KG1 (cell line): Measurements from ENCODE around the gene GREM2.

Experiments used
- DNase-seq: peaks from one replicate; lab custom pipeline; 2025; lab: John Stamatoyannopoulos, UW

Gene GREM2

GRCh38 chr1:240610636-240611035 is 1.3 kb downstream of the GREM2 start:
- DNase-seq: no peak

- DNase-seq: no peak
These were observed 2.4 kb downstream of the GREM2 start for GRCh38 chr1:240609527-240610060.

- DNase-seq: no peak
These were observed 3.2 kb downstream of the GREM2 start for GRCh38 chr1:240608707-240609106.

DNA sequence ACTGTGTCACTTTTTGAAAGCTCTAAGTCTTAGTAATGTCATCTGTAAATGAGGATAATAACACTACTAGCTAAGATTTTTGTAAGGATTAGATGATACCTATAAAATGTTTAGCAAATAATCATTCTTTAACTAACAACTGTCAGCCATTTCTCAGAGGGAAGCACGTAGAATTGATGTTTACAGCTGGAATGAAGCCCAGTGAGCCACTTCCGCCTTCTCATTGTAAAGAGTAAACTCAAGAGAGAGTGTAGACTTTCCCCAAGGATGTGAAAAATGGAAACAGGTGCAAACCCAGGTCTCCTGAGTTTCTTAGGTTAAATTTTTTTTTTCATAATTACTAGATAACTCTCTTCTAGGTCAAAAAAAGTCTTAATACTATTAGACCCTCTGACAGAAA is 4.9 kb downstream of the GREM2 start:
- DNase-seq: no peak

GRCh38 chr1:240602189-240602588 is 9.8 kb downstream of the GREM2 start:
- DNase-seq: no peak

- DNase-seq: no peak
These were observed 12.1 kb downstream of the GREM2 start for GRCh38 chr1:240599830-240600229.

GRCh38 chr1:240599299-240599698 is 12.7 kb downstream of the GREM2 start:
- no peak for DNase-seq

DNA sequence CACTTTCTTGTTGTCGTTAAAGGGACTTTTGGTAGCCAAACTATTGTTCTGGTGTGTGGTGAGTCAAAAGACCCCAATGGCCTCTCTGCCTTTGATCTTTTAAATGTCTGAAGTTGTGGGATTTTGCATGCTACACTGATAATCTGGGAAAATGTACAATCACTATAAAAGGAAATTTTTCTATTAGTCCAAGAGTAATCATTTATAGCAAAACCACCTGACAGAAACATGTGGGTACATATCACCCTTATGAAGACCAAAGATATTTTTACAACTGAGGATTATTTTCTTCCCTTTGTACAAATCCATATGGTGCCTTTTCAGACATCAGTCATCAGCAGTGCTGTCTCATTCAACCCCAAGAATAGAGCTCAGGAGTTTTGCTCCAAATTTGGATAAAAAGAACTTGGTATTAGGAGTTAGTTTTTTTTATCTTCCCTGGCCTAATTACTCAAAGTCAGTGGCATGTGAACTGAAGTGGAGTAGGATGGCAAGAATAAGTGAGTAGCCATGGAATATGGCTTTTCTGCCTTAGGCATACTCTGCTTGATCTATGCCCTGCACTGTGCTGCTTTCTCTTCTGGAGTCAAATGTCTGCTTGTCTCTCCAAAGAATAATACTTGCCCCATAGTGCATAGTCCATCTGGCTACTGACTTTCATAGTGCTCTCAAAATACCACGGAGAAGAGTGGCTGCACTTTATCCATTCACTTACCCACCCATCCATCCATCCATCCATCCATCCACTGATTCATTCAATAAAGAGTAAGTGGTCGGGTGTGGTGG is 13.5 kb downstream of the GREM2 start:
- no peak for DNase-seq

GRCh38 chr1:240597153-240597745 is 14.7 kb downstream of the GREM2 start:
- DNase-seq: no peak

DNA sequence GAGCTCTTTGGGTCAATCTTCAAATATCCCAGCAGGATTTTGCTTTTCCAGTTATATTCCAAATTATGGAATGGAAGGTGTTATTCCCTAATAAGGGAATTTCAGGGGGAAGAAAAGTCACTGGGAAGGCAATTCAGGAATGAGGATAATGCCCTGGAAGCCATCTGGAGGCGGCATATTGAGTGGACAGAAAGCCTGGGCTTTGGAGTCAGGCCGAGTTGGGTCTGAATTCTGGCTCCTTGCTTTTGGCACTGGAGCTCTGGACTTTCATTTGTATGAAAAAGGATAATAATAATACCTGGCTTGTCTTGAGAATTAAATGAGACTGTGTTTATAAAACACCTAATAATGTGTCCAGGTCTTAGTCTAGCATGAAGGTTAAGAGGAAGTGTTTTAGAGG is 16.5 kb downstream of the GREM2 start:
- no peak for DNase-seq

DNA sequence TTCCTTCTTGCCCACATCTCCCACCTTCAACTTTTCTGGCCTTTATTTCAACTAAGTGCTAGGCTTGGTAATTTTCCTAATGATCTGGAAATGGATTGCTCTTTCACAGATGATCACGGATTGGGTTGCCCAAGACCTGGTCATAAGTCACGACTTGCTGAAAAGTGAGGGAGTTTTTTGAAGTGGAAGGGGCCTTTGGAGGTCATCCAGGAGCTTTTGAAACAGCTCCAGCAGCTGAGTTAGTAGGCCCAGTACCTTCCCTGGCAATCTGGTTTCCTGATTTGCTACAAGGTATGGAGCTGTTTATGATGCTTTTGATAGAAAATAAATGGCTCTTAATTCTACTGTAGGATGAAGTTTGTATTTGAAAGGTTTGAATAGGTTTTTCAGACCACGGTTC is 20.4 kb downstream of the GREM2 start:
- no peak for DNase-seq

DNA sequence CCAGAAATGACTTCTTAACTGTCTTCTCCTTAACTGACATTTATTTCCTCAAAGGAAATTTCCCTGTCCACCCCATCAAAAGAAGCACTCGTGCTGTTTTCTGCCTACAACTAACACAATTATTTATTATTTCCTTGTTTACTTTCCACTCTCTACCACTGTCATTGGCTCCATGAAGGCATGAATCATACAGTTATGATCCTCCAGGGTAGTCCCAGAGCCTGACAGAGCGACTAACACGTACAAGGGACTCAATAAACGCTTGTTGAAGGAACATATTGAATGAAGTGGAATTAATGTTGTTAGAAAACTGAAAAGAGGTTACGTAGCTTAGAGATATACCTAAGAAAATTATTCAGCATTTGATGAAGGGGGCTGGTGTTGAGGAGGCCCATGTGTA is 20.9 kb downstream of the GREM2 start:
- DNase-seq: no peak

DNA sequence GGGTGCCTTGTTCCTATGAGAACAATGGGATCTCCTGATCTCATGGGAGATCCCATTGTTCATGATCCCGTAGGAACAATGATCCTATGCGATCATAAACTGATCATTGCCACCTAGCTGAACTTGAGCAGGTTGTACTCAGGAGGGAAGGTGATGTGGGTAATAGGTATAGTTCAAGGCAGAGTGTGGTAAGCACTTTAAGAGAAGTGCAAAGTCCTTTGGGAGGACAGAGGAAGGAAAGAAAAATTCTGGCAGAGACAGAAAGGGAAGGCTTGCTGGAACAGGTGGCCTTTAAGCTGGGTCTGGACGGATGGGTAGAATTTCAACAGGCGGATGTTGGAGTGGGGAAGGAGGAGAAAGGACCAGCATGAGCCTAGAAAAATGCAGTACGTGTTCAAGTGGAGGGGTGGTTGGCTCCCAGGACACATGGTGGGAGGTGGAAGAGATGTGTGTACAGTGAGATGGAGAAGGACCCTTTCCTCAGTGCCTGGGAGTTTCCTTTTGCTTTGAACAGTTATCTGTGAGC is 22.3 kb downstream of the GREM2 start:
- DNase-seq: no peak

DNA sequence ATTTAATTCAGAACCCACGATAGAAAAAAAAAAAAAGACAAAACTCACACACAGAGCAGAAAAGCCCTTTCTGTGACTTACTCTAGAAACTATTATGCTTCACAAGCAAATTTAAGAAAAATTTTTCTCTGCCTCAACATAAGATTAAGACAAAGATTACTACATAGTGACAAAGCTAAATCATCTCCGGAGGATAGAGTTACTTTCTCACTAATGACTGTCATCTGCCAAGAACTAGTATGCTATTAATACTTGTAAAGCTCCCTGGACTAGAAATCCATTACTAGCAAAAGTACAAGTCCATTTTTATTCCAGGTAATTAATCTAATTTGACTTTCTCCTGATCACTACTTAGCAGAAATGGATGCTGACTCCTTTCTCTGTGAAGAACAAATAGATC is 25.9 kb downstream of the GREM2 start:
- DNase-seq: no peak

DNA sequence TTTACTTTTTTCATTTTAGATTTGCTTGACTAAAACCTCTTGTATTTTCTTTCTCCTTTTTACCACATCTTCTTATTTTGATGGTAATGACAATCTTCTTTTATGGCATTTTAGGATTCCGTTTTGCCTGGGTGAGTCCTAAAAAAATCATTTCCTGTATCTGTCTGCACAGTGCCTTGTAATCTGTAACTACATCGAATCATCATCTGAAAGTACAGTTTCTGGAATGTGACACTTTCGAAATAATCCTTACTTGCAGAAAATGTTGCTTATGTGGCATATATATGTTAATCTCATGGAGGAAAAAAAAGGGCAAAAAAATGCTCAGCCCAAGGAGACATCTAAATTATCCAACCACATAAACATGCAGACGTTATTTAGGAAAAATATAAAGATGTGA is 29.0 kb downstream of the GREM2 start:
- DNase-seq: no peak

GRCh38 chr1:240579511-240579910 is 32.4 kb downstream of the GREM2 start:
- no peak for DNase-seq

DNA sequence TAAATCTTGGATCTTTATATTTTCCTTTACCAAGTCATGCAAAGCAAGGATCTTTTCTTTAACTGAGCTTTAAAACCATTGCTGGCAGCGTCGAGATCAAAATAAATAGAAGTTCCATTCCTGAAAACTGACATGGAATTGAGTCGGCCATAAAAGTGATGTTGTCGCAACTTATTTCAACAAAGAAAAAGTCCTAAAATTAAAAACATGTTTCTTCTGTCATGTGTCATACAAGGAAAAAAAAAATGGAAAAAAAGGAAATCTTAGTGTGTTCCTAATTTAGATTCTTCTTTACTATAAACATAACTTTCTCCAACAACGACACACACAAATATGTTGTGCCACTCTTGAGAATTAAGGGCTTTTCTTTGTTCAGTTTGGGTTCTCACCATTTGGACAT is 34.9 kb downstream of the GREM2 start:
- DNase-seq: no peak

DNA sequence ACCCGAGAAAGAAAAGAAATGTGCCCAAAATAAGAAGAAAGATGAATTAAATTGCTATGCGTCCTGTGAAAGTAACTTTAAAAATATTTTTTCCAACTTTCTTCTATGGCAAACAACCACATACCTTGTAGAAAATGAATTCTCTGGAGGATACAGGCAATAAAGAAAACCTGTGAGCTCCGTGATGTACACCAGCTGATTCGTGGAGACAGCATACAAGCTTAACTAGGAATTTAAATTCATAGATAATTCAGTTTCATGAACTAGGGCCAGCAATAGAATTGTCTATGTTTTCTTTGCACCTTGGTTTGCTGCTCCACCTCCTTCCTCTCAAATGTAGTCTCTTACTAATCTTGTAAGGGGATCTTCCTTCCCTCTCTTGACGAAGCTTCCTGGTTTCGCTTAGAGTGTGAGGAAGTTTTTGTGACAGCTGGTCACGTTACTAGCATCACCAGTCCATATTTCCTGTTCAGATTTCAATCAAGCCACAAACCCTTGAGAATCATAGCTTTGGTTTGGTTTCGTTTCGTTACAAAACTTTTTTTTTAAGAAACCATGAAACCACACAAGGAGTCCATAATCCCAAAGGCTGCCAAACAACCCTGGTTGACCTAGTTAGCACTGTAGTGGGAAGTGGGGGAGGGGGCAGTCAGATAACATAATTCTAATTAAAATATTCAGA is 35.8 kb downstream of the GREM2 start:
- peak; percentile 38 for DNase-seq

DNA sequence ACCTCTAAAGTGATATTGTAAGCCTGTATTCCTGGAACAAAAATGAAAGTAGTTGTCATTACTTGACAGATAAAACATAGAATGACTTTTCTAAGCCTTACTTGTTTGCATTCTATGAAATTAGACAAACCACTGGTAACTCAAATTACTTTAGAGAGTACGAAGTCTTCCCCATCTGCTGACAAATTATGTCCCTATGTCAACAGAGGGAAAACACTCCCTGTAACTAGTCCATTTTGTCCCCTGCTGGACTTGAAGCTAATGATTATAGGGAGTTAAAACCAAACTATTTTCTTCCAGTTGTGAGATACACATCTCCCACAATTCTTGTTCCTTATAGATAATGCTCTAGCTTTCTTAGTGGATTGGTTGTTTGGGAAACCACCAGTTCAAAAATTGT is 39.6 kb downstream of the GREM2 start:
- no peak for DNase-seq

DNA sequence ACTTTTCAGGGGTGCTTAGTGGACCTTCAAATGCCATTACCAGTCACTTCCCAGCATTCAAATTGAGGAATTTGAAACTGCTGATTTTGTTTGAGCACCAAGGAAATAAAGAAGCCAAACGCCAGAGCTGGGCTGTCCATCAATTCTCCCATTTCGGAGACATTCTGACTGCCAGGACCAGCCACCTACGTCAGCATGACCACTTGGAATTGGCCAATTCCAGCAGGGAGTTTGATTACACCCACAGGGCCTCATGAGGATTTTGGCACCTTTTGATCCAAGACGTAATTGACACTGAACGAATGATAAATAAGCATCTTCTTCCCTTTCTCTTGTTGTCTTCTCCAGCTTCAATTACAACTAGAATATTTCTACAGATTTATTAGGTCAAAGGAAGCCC is 40.2 kb downstream of the GREM2 start:
- no peak for DNase-seq

DNA sequence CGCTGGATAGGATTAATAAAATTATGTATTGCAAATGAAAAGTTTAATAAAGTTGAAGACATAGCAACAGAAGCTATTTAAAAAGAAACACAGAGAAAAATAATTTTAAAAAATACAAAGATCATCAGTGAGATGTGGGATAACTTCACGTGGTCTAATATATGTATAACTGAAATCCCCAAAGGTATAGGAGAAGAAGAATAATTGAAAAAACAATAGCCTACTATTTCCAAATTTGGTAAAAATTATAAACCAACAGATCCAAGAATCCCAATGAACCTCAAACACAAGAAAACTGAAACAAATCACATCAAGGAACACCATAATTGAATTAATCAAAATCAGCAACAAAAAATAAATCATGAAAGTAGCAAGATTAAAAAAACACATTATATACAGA is 44.9 kb downstream of the GREM2 start:
- DNase-seq: no peak

GRCh38 chr1:240562779-240563178 is 49.2 kb downstream of the GREM2 start:
- no peak for DNase-seq

DNA sequence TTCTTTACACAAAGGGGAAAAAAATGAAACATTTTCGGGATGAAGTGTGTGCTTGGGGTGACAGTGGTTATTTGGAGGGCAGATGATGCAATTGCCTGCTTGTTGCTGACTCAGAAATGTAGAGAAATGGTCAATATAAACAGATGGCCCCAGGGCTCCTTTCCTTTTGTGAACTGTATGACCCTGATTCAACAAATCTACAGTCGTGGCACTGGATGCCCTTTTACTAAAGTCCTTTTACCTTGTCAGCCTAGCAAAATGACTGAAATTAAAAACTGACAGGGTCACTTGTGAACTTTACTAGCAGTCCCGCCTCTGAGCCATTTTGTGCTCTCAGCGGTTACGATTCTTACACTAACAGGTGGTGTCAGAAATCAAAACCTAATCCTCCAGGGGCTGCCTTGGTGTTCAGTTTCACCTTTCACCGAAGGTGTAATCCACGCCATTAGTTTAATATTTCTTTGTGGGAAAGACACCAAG is 49.8 kb downstream of the GREM2 start:
- no peak for DNase-seq
